ENCODE data around the gene ACTR2. TPM values are rescaled to one million over a fixed set of nuclear protein-coding genes. Genes with fewer than 3 reads are reported as not detected.

The ACTR2 gene
- total and polyA plus RNA-seq, 2 of the 13 experiments (the other 11 are each of a cell fraction or from before 2014, with no cell fraction given): 51.2 to 100 TPM

DNA sequence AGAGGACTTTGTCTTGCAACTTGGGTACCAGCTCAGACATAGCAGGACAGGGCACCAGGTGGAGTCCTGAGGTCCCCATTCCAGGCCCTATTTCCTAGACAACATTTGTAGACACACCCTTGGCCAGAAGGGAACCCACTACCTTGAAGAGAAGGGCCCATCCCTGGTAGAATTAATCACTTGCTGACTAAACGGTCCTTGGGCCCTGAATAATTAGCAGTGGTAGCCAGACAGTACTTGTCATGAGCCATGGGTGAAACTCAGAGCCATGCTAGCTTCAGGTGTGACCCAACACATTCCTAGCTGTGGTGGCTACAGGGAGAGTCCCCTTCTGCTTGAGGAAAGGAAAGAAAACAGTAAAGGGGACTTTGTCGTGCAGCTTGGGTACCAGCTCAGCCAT, 28.5 kb upstream of the ACTR2 start:
- Histone ChIP-seq H4K20me1 (ENCODE audit: insufficient read depth, low read length) (no peaks in the 10 kb centered on the region), H3K4me2 (ENCODE audit: low read depth, low read length) (no peak overlapping the region), H3K4me1 (ENCODE audit: insufficient read depth, low read length) (no peaks in the 10 kb centered on the region), H3K27me3 (ENCODE audit: control insufficient read depth in 1 of 2, insufficient read depth in 2 of 2, low read length in 2 of 2) (peaks cover 0 to 10% of the 10 kb centered on the region in 2 experiments; a peak in 4 of 5 replicates), H3K36me3 (replicated peaks in 1 of 2; ENCODE audit: control insufficient read depth in 1 of 2, insufficient read depth in 2 of 2, low read length in 2 of 2) (no peaks in the 10 kb centered on the region), H2AFZ (ENCODE audit: low read length) (no peak overlapping the region), H3K79me2 (ENCODE audit: insufficient read depth, low read length) (no peaks in the 10 kb centered on the region), H3K9me3 (ENCODE audit: low read length) (no peaks in the 10 kb centered on the region), H3K9ac (ENCODE audit: insufficient read depth, low read depth, low read length) (no peak overlapping the region), H3K27ac (ENCODE audit: extremely low read length, insufficient read depth, low read length) (no peak overlapping the region), H3K4me3 (replicated peaks in 1 of 3; ENCODE audit: insufficient read depth in 1 of 3, low read depth in 2 of 3, low read length in 3 of 3) (no peak overlapping the region)
- ChIA-PET CTCF (ENCODE audit: low intra/inter-chr PET ratio, low total read pairs) (no interaction called here), POLR2A (interaction anchor here (0.5 kb wide), 1 partner anchor 260 kb away, joined by 3 read pairs; no protein-coding TSS in a partner anchor)
- peak; percentile 25; the same call in 2 of the 3 replicates for ATAC-seq
- intact Hi-C loops (cut with micrococcal nuclease; ENCODE audit: unreplicated experiment): no loop called here
- BruUV-seq (replicated peaks): no TSS peak
- no peak for DNase-seq (ENCODE audit: low spot score)
- in situ Hi-C loops (cut with HindIII; ENCODE audit: extremely low pct_ligation_motif_present, low pct_unique_long_range_greater_than_20kb): loop anchor here (25.0 kb wide), 1 partner anchor 287 kb away; no protein-coding TSS in a partner anchor
- FAIRE-seq: no peak
- WGBS (ENCODE audit: low lambda C conversion rate): 18% methylated on average over 2 of the region's 2 CpGs
- TF ChIP-seq EHMT2 (IDR thresholded peaks at IDR 0.05; ENCODE audit: borderline replicate concordance, low read depth, low read length) (no peak), TAF1 (CRISPR knock-in tag; IDR thresholded peaks at IDR 0.05) (no peak), ZNF20 (CRISPR knock-in tag; IDR thresholded peaks at IDR 0.05) (no peak), ZNF816 (CRISPR knock-in tag; IDR thresholded peaks at IDR 0.05; ENCODE audit: borderline replicate concordance) (no peak), SRY (CRISPR knock-in tag; IDR thresholded peaks at IDR 0.05) (no peak), BHLHE40 (IDR thresholded peaks at IDR 0.05; ENCODE audit: low read length) (no peak), KLF6 (CRISPR knock-in tag; IDR thresholded peaks at IDR 0.05) (no peak), PHF21A (CRISPR knock-in tag; IDR thresholded peaks at IDR 0.05) (no peak), ZNF773 (CRISPR knock-in tag; IDR thresholded peaks at IDR 0.05; ENCODE audit: borderline replicate concordance) (no peak), ZNF577 (CRISPR knock-in tag; IDR thresholded peaks at IDR 0.05; ENCODE audit: borderline replicate concordance, low read depth) (no peak)

DNA sequence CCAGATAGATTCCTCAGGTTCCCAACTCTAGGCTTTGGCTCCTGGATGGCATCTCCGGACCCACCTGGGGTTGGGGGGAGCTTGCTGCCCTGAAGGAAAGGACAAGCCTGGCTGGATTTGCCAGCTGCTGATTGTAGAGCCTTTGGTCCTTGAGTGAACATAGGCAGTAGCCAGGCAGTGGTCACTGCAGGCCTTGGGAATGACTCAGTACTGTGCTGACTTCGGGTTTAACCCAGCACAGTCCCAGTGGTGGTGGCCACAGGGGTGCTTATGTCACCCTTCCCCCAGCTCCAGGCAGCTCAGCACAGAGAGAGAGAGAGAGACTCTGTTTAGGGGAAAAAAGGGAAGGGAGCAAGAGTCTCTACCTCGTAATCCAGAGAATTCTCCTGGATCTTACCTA, 27.7 kb upstream of the ACTR2 start:
- no peak overlapping the region for H3K9ac ChIP-seq (ENCODE audit: insufficient read depth, low read depth, low read length)
- no TSS peak for BruUV-seq (replicated peaks)
- H4K20me1 ChIP-seq (ENCODE audit: insufficient read depth, low read length): no peaks in the 10 kb centered on the region
- H3K27me3 ChIP-seq (ENCODE audit: control insufficient read depth in 1 of 2, insufficient read depth in 2 of 2, low read length in 2 of 2): peaks cover 0 to 10% of the 10 kb centered on the region in 2 experiments; a peak in 4 of 5 replicates
- DNase-seq (ENCODE audit: low spot score) (no peak), FAIRE-seq (no peak), ATAC-seq (peak; percentile 48; the same call in 2 of the 3 replicates)
- H3K4me3 ChIP-seq (replicated peaks in 1 of 3; ENCODE audit: insufficient read depth in 1 of 3, low read depth in 2 of 3, low read length in 3 of 3): no peak overlapping the region
- 13% methylated on average over 3 of the region's 3 CpGs for WGBS (ENCODE audit: low lambda C conversion rate)
- CTCF ChIA-PET (ENCODE audit: low intra/inter-chr PET ratio, low total read pairs): no interaction called here
- POLR2A ChIA-PET: interaction anchor here (0.5 kb wide), 1 partner anchor 261 kb away, joined by 3 read pairs; no protein-coding TSS in a partner anchor
- no peak overlapping the region for H3K4me2 ChIP-seq (ENCODE audit: low read depth, low read length)
- no peaks in the 10 kb centered on the region for H3K4me1 ChIP-seq (ENCODE audit: insufficient read depth, low read length)
- no peak overlapping the region for H3K27ac ChIP-seq (ENCODE audit: extremely low read length, insufficient read depth, low read length)
- no peaks in the 10 kb centered on the region for H3K79me2 ChIP-seq (ENCODE audit: insufficient read depth, low read length)
- H2AFZ ChIP-seq (ENCODE audit: low read length): no peak overlapping the region
- H3K36me3 ChIP-seq (replicated peaks in 1 of 2; ENCODE audit: control insufficient read depth in 1 of 2, insufficient read depth in 2 of 2, low read length in 2 of 2): no peaks in the 10 kb centered on the region
- intact Hi-C loops (cut with micrococcal nuclease; ENCODE audit: unreplicated experiment) (no loop called here), in situ Hi-C loops (cut with HindIII; ENCODE audit: extremely low pct_ligation_motif_present, low pct_unique_long_range_greater_than_20kb) (loop anchor here (25.0 kb wide), 1 partner anchor 288 kb away; no protein-coding TSS in a partner anchor)
- H3K9me3 ChIP-seq (ENCODE audit: low read length): no peaks in the 10 kb centered on the region
- TF ChIP-seq PHF21A (CRISPR knock-in tag; IDR thresholded peaks at IDR 0.05) (no peak), ZNF432 (CRISPR knock-in tag; IDR thresholded peaks at IDR 0.05; ENCODE audit: borderline replicate concordance) (no peak), ZNF781 (CRISPR knock-in tag; IDR thresholded peaks at IDR 0.05; ENCODE audit: borderline replicate concordance, not compliant biosample characterization) (no peak), ZNF468 (CRISPR knock-in tag; IDR thresholded peaks at IDR 0.05) (no peak), ZNF256 (CRISPR knock-in tag; conservative IDR thresholded peaks at IDR 0.05) (no peak), KDM2A (CRISPR knock-in tag; IDR thresholded peaks at IDR 0.05; ENCODE audit: borderline replicate concordance, low read depth) (no peak), SYNCRIP (IDR thresholded peaks at IDR 0.05; ENCODE audit: insufficient read depth, low read depth, low read length) (no peak), SMYD3 (CRISPR knock-in tag; IDR thresholded peaks at IDR 0.05) (no peak), PCBP1 (IDR thresholded peaks at IDR 0.05; ENCODE audit: borderline replicate concordance, low read depth, low read length) (no peak), ZNF263 (CRISPR knock-in tag; IDR thresholded peaks at IDR 0.05) (no peak)
- TF ChIP-seq, protein P1, sequence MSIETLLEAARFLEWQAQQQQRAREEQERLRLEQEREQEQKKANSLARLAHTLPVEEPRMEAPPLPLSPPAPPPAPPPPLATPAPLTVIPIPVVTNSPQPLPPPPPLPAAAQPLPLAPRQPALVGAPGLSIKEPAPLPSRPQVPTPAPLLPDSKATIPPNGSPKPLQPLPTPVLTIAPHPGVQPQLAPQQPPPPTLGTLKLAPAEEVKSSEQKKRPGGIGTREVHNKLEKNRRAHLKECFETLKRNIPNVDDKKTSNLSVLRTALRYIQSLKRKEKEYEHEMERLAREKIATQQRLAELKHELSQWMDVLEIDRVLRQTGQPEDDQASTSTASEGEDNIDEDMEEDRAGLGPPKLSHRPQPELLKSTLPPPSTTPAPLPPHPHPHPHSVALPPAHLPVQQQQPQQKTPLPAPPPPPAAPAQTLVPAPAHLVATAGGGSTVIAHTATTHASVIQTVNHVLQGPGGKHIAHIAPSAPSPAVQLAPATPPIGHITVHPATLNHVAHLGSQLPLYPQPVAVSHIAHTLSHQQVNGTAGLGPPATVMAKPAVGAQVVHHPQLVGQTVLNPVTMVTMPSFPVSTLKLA (IDR thresholded peaks at IDR 0.05): no peak

Measured in HepG2 (cell line).